Measurements from ENCODE around the gene F8A2. TPM values are rescaled to one million over a fixed set of nuclear protein-coding genes. Genes with fewer than 3 reads are reported as not detected.
"Not testable (repeated sequence)": the region's sequence is repeated elsewhere in the genome, so short reads cannot be mapped to it uniquely, and the experiment has no call there.

The F8A2 gene
- not detected in 2 replicates for total RNA-seq (2014; rRNA removed; shearing (Covaris generic))
- polyA plus RNA-seq (2015; cell fraction: cytosol; rRNA removed): not detected in 2 replicates
- not detected in 2 replicates for polyA plus RNA-seq (2015; cell fraction: nucleus; rRNA removed)

GRCh38 chrX:155381843-155382528 lies at the start of gene F8A2:
F8A2 (plus strand) TSS chrX:155382095; CDS start chrX:155382115, 20 bp downstream.
- DNase-seq (ENCODE audit: low read depth, low spot score); in situ Hi-C loops (cut with HindIII; ENCODE audit: low pct_unique_long_range_greater_than_20kb, low sequenced_read_pairs): not testable (repeated sequence)

DNA sequence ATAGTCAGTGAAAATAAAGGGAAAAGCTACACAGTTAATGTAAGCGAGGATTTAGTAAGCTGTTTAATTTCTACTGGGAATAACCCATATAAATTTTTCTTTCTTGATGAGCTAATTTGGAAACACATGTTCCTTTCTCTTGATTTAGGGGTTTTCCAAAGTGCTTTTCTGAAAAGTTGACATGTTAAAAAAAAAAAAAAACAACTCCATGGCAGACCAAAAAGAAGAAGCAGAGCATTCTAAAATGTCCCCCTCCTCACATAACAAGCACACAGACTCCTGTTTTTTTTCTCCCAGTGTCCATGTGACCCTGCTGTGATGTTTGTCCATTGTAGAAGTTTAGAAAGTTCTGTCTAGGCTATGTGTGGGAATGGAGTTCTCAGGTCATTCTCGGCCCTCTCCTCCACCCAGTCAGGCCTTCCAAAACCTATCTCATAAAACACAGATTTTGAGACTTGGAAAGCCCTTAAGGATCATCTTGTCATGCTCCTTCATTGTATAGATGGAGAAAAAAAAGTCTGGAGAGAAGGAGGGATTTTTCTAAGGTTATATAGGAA lies 48.3 kb upstream of the F8A2 start:
- no peak for DNase-seq (ENCODE audit: low read depth, low spot score)
- in situ Hi-C loops (cut with HindIII; ENCODE audit: low pct_unique_long_range_greater_than_20kb, low sequenced_read_pairs): no loop called here

DNA sequence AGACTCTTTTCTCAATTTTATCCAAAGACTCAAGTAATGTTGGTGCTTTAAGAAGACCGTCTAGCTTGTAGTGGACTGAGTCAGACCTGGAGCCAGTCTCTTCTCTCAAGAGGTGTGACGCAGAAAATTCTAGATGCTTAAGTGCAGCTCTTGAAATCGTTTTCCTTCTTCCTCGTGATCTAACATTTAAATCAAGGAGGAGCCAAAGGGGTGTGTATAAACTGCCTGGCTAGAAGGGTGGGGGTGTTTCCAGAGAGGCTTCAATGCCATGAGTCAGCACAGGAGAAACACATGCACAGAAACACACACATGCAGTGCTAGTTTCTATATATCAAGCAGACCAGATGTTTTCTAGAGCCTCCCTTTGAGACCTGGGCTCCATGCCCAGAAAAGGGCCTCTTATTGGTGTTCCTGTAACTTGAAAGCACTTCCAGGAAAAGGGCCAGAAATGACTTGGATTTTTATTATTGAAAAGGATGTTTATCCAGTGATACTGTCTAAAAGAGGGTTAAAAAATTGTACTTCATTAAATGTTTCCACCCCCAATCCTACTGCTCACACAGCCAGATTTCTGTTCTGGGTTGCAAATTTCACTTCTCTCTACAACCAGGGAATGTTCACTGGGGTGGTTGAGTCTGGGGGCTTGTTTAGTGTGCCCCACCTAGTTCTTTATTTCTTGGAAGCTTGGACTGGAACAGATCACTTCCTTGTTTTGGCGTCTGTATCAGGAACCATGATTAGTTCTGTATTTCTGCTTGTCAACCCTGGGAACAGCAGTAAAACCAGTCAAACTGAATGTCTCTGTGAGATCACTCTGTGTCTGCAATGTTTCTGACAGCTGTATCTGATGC lies 47.2 kb upstream of the F8A2 start, which contains the start of gene CLIC2:
Gene CLIC2, minus strand, starts transcription at position 129 of the 851 bp plus-strand sequence. CDS start 187 bp downstream, outside the sequence.
- DNase-seq (ENCODE audit: low read depth, low spot score): no peak
- in situ Hi-C loops (cut with HindIII; ENCODE audit: low pct_unique_long_range_greater_than_20kb, low sequenced_read_pairs): no loop called here

DNA sequence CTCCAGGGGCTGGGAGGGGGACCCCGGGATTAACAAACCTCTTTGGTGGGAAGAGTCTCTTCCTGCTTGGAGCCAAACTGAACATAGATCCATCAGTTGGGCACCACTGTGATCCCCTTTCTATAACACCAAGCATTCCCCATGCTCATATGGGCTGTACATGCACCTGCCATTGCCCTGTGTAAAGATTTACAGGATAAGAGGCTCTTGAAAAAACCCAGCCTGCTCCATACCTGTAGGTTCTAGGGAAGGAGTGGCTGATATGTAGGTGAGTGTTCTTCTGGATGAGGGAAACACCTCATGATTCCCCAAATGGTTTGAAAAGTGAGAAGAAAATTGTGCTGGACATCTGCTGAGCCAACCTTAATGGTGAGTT lies 46.6 kb upstream of the F8A2 start:
- in situ Hi-C loops (cut with HindIII; ENCODE audit: low pct_unique_long_range_greater_than_20kb, low sequenced_read_pairs): not testable (repeated sequence)

DNA sequence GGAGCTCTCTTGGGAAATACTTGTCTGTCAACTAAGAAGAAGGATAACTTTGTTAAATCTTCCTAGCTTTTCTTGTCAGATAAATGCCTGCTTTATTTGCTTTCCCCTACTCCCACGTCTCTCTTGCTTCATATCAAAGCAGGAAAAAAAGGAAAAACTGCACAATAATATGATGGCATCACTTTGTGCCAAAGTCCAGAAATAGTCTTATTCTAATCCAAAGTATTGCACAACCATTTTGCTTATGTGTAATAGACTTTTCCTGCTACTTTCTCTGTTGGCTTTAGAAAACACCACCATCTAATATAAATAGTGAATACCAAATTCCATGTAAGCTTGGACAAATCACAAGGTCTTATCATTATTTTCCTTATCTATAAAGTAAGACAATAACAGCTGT lies 36.2 kb upstream of the F8A2 start:
- DNase-seq (ENCODE audit: low read depth, low spot score); in situ Hi-C loops (cut with HindIII; ENCODE audit: low pct_unique_long_range_greater_than_20kb, low sequenced_read_pairs): not testable (repeated sequence)

More for the DNA sequence above, 46.6 kb upstream of the F8A2 start:
- DNase-seq (ENCODE audit: low read depth, low spot score): not testable (repeated sequence)

- in situ Hi-C loops (cut with HindIII; ENCODE audit: low pct_unique_long_range_greater_than_20kb, low sequenced_read_pairs); DNase-seq (ENCODE audit: low read depth, low spot score): not testable (repeated sequence)
Observed at GRCh38 chrX:155349448-155349847, 32.4 kb upstream of the F8A2 start.

DNA sequence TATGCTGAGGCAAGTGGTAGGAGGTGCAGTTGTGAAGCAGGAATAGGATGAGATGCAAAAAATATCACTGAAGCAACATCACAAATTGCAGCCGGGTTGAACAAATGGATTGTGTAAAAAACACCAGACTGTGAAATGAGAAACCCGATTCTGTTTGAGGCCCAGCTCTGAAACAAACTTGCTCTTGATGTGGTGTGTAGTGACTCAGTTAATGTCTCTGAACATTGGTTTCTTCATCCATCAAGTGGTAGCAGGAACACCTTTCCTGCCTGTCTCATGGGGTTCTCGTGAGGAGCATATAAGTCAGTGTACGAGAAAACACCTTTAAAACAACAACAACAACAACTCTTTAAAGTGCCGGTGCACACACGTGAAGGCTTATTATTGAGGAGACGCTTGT lies 18.2 kb upstream of the F8A2 start:
- in situ Hi-C loops (cut with HindIII; ENCODE audit: low pct_unique_long_range_greater_than_20kb, low sequenced_read_pairs); DNase-seq (ENCODE audit: low read depth, low spot score): not testable (repeated sequence)

DNA sequence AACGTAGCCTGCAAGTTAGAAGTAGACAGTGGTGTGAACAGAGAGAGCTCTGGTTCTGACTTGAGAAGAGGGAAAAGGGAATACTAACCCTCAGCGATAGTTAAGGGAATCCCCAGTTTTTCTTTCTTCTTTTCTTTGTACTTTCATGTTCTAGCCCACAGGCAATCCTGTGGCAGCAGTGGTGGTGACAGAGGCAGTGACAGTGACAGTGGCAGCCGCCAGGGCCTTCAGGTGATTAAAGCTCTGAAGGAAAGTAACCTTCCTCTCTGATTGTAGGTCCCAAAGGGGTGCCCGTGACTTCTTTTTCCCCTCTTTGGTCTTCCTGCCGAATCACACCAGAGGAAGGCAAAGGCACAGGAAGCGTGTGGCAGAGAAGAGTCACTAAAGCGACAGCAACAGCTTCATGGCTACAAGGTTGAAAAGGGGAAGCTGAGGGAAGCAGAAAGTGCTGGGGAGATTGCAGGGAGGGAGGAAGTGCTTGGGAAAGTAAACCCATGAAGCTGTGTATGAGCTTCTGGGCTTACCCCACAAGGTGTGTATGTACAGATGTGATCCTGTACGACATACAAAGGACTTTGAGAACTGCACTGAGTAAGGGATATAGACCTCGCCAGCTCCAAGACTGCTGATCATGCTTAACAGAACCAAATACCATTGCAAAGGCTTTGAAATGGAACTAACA lies 8.0 kb upstream of the F8A2 start:
- DNase-seq (ENCODE audit: low read depth, low spot score); in situ Hi-C loops (cut with HindIII; ENCODE audit: low pct_unique_long_range_greater_than_20kb, low sequenced_read_pairs): not testable (repeated sequence)

DNA sequence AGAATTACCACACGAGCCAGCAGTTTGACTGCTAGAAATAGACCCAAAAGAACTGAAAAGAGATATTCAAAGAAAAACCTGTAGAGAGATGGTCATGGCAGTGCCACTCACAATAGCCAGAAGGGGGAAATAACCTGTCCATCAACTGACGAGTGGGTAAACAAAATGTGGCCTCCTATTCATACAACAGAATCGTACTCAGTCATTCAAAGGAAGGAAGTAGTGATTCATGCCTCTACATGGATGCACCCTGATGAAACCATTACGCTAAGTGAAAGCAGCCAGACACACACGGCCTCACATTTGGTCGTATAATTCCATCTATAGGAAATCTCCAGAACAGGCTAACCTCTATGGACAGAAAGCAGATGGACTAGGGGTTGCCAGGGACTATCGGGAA lies 2.1 kb upstream of the F8A2 start:
- in situ Hi-C loops (cut with HindIII; ENCODE audit: low pct_unique_long_range_greater_than_20kb, low sequenced_read_pairs); DNase-seq (ENCODE audit: low read depth, low spot score): not testable (repeated sequence)

DNA sequence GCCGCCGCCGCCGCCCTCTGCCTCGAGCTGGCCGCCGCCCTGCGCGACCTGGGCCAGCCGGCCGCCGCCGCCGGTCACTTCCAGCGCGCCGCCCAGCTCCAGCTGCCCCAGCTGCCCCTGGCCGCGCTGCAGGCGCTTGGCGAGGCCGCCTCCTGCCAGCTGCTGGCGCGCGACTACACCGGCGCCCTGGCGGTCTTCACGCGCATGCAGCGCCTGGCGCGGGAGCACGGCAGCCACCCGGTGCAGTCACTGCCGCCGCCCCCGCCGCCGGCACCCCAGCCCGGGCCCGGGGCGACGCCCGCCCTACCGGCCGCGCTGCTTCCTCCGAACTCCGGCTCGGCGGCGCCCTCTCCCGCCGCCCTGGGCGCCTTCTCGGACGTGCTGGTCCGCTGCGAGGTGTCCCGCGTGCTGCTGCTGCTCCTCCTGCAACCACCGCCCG lies 653 bp downstream of the F8A2 start:
- in situ Hi-C loops (cut with HindIII; ENCODE audit: low pct_unique_long_range_greater_than_20kb, low sequenced_read_pairs); DNase-seq (ENCODE audit: low read depth, low spot score): not testable (repeated sequence)

DNA sequence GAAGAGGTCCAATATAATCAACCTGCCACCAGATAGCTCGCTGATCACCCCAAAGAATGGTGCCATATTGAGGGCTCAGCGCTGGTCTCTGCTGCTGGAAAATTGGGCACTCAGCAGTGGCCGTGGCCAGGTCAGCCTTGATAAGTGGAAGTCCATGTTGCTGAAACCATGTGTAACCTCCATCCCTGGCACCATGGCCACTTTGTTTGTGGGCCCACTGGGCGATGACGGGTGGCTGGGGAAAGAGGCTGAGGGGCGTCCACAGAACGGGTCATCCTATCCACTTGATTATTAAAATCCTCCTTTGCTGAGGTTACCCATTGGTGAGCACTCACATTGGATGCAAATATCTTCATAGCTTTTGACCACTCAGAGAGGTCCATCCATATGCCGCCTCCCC lies 7.7 kb downstream of the F8A2 start:
- DNase-seq (ENCODE audit: low read depth, low spot score): no peak
- in situ Hi-C loops (cut with HindIII; ENCODE audit: low pct_unique_long_range_greater_than_20kb, low sequenced_read_pairs): no loop called here

- in situ Hi-C loops (cut with HindIII; ENCODE audit: low pct_unique_long_range_greater_than_20kb, low sequenced_read_pairs): not testable (repeated sequence)
- DNase-seq (ENCODE audit: low read depth, low spot score): peak; percentile 93
Observed at GRCh38 chrX:155394747-155395276, 12.9 kb downstream of the F8A2 start.

DNA sequence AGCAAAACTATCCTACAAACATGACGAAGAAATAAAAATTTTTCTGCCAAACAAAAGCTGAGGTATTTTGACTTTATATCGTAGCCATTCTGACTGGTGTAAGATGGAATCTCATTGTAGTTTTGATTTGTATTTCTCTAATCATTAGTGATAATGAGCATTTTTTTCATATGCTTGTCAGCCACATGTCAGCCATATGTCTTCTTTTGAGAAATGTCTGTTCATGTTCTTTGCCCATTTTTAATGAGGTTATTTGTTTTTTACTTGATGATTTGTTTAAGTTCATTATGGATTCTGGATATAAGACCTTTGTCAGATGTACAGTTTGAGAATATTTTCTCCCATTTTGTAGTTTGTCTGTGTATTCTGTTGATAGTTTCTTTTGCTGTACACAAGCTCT lies 24.5 kb downstream of the F8A2 start:
- in situ Hi-C loops (cut with HindIII; ENCODE audit: low pct_unique_long_range_greater_than_20kb, low sequenced_read_pairs): no loop called here
- DNase-seq (ENCODE audit: low read depth, low spot score): no peak

- no peak for DNase-seq (ENCODE audit: low read depth, low spot score)
Observed at GRCh38 chrX:155417769-155418168, 35.9 kb downstream of the F8A2 start.

More at GRCh38 chrX:155417769-155418168, 35.9 kb downstream of the F8A2 start:
- in situ Hi-C loops (cut with HindIII; ENCODE audit: low pct_unique_long_range_greater_than_20kb, low sequenced_read_pairs): no loop called here

Measured in SK-MEL-5 (cell line).